Left lobe of liver (tissue), 2 donors: ENCODE results near the gene JAML. TPM values are rescaled to one million over a fixed set of nuclear protein-coding genes. Genes with fewer than 3 reads are reported as not detected.
"Not testable (repeated sequence)": the region's sequence is repeated elsewhere in the genome, so short reads cannot be mapped to it uniquely, and the experiment has no call there.

Source experiments
- ATAC-seq: fragments of 200-7000 bp; cut with Tn5 transposase; one replicate; pipeline ENCODE4 v1.9.1; 2020; ENCODE audit warnings: mild to moderate bottlenecking, moderate library complexity
- DNase-seq: peaks from one replicate; pipeline ENCODE4 v3.0.0-alpha.2; 2020; ENCODE audit warnings: low spot score
- total RNA-seq: library from RNA; stranded (reverse); gene quantifications from one replicate; pipeline ENCODE4 v1.2.1, GENCODE V29; 2021
- donor health status: DM: no; HTN: no; CAD: no; lungs with moderate emphysema.
- donor health status: DM: no; HTN: yes; CAD: no.

JAML gene
- total RNA-seq, 1 donor from 2014 or later, result 1.9 TPM

GRCh38 chr11:118199135-118199534 lies 25.7 kb downstream of the JAML start:
- ATAC-seq, result peak; percentile 41

GRCh38 chr11:118198370-118198769 lies 26.4 kb downstream of the JAML start:
- peak; percentile 79 for DNase-seq
- peak; percentile 58 for ATAC-seq

More at GRCh38 chr11:118199135-118199534, 25.7 kb downstream of the JAML start:
- DNase-seq, result peak; percentile 63

- ATAC-seq, result peak; percentile 86
These were observed 29.8 kb downstream of the JAML start for GRCh38 chr11:118194835-118195627.

GRCh38 chr11:118193910-118194566 lies 30.8 kb downstream of the JAML start:
- no peak for ATAC-seq
- no peak for DNase-seq

More at GRCh38 chr11:118194835-118195627, 29.8 kb downstream of the JAML start:
- peak; percentile 95 for DNase-seq

GRCh38 chr11:118192817-118193216 lies 32.0 kb downstream of the JAML start:
- not testable (repeated sequence) for ATAC-seq, DNase-seq

GRCh38 chr11:118190942-118191506 lies 33.8 kb downstream of the JAML start:
- not testable (repeated sequence) for ATAC-seq, DNase-seq

- peak; percentile 68 for DNase-seq
- ATAC-seq, result peak; percentile 93
These were observed 38.3 kb downstream of the JAML start for GRCh38 chr11:118186346-118187107.

GRCh38 chr11:118184784-118185579 lies 39.8 kb downstream of the JAML start:
- no peak for ATAC-seq
- no peak for DNase-seq

- not testable (repeated sequence) for DNase-seq, ATAC-seq
These were observed 41.1 kb downstream of the JAML start for GRCh38 chr11:118183691-118184090.

GRCh38 chr11:118180300-118180703 lies 44.5 kb downstream of the JAML start:
- no peak for DNase-seq

GRCh38 chr11:118176778-118177134 lies 48.1 kb downstream of the JAML start:
- DNase-seq, result no peak
- no peak for ATAC-seq

More at GRCh38 chr11:118180300-118180703, 44.5 kb downstream of the JAML start:
- no peak for ATAC-seq

GRCh38 chr11:118175993-118176777 lies 48.6 kb downstream of the JAML start, which contains the start of gene SCN2B:
TSS of gene SCN2B (minus strand) at chr11:118176639. CDS start at chr11:118176431, 208 bp downstream.
- no peak for ATAC-seq

GRCh38 chr11:118175031-118175992 lies 49.5 kb downstream of the JAML start:
- DNase-seq, result peak; percentile 83
- peak; percentile 90 for ATAC-seq

More at GRCh38 chr11:118175993-118176777, 48.6 kb downstream of the JAML start, which contains the start of gene SCN2B:
- DNase-seq, result no peak

- no peak for ATAC-seq
- no peak for DNase-seq
These were observed 50.7 kb downstream of the JAML start for GRCh38 chr11:118174006-118174567.

GRCh38 chr11:118172356-118172755 lies 52.5 kb downstream of the JAML start:
- ATAC-seq (no peak), DNase-seq (no peak)

GRCh38 chr11:118171269-118172062 lies 53.3 kb downstream of the JAML start:
- ATAC-seq, result peak; percentile 79
- peak; percentile 73 for DNase-seq

- ATAC-seq (no peak), DNase-seq (no peak)
These were observed 53.9 kb downstream of the JAML start for GRCh38 chr11:118170882-118171268.
